Measurements from ENCODE around the gene BOLA3.
"Not testable (repeated sequence)": the region's sequence is repeated elsewhere in the genome, so short reads cannot be mapped to it uniquely, and the experiment has no call there.

The BOLA3 gene

GRCh38 chr2:74101574-74102300 is 46.0 kb downstream of the BOLA3 start:
- no peak for DNase-seq

DNA sequence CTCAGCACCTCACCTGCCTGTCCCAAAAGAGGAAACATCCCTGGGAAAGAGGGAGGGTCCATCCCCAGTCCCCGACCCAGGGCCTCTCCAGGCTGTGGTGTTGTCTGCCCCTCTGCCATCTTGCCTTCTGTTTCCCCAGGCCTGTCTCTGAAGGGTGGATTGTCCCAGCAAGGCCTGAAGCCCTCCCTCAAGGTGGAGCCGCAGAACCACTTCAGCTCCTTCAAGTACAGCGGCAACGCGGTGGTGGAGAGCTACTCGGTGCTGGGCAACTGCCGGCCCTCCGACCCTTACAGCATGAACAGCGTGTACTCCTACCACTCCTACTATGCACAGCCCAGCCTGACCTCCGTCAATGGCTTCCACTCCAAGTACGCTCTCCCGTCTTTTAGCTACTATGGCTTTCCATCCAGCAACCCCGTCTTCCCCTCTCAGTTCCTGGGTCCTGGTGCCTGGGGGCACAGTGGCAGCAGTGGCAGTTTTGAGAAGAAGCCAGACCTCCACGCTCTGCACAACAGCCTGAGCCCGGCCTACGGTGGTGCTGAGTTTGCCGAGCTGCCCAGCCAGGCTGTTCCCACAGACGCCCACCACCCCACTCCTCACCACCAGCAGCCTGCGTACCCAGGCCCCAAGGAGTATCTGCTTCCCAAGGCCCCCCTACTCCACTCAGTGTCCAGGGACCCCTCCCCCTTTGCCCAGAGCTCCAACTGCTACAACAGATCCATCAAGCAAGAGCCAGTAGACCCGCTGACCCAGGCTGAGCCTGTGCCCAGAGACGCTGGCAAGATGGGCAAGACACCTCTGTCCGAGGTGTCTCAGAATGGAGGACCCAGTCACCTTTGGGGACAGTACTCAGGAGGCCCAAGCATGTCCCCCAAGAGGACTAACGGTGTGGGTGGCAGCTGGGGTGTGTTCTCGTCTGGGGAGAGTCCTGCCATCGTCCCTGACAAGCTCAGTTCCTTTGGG is 47.2 kb downstream of the BOLA3 start:
- DNase-seq = no peak

- no peak for DNase-seq
Measured at GRCh38 chr2:74099835-74100234, 47.9 kb downstream of the BOLA3 start.

DNA sequence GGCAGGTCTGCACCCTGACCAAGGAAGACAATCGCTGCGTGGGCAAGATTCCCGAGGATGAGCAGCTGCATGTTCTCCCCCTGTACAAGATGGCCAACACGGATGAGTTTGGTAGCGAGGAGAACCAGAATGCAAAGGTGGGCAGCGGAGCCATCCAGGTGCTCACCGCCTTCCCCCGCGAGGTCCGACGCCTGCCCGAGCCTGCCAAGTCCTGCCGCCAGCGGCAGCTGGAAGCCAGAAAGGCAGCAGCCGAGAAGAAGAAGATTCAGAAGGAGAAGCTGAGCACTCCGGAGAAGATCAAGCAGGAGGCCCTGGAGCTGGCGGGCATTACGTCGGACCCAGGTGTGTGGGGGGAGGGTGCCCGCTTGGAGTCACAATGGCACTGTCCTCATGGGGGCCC is 48.4 kb downstream of the BOLA3 start:
- DNase-seq = no peak

GRCh38 chr2:74097574-74097973 is 50.1 kb downstream of the BOLA3 start:
- no peak for DNase-seq

GRCh38 chr2:74096052-74096451 is 51.7 kb downstream of the BOLA3 start:
- no peak for DNase-seq

DNA sequence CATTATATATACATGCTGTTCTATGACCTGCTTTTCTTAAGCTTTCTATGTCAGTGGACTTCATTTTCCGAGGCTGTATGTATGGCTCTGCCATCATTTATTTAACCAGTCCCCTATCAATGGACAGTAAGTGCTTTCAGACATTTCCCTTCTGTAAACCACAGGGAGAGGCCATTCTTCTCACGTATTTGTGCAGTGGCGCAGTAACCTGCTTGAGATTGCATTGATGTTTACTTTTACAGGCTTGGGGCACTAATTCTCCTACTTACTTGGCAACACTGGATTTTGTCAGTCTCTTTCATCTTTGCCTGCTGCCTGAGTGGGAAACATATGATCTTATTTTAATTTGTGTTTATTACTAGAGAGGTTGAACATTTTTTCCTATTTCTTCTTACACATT is 52.1 kb downstream of the BOLA3 start:
- no peak for DNase-seq

DNA sequence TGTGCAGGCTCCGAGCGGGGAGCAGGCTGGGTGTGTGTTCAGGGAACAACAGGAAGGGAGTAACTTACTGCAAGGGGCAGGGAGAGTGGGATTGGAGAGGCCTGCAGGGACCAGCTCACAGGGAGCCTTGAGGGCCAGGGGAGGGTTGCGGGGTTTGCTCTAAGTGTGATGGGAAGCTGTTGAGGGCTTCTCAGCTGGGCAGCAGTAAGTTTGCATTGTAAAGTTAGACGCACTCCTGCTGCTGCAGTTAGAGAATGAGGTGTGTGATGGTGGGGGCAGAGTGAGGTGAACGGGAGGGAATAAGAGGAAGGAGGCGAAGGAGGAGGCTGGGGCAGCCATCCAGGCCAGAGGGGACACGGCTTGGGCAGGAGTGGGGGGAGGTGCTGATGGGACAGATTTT is 53.4 kb downstream of the BOLA3 start:
- DNase-seq = no peak

GRCh38 chr2:74093840-74094239 is 53.9 kb downstream of the BOLA3 start:
- no peak for DNase-seq

GRCh38 chr2:74093426-74093825 is 54.3 kb downstream of the BOLA3 start:
- no peak for DNase-seq

- DNase-seq = no peak
Measured at GRCh38 chr2:74092275-74092674, 55.4 kb downstream of the BOLA3 start.

DNA sequence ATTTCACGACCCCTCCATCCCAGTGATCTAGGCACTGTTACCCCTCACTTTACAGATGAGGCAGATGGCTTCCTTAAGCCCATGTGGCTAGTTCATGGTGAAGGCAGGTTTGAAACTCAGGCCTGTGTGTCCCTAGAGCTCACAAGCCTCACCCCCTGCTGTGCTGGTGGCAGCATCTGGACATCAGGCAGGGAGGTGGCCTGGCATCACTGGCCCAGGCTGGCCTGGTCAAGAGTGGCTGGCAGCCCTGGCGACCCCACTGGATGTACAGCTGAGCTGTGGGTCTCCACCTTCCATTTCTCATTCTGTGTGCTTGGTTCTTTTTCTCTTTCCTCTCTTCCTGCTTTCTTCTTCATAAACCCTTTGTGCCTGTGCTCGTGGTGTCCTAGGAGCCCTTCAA is 56.3 kb downstream of the BOLA3 start:
- no peak for DNase-seq

GRCh38 chr2:74089816-74090745 is 57.6 kb downstream of the BOLA3 start:
- no peak for DNase-seq

- not testable (repeated sequence) for DNase-seq
Measured at GRCh38 chr2:74088676-74089075, 59.0 kb downstream of the BOLA3 start.

DNA sequence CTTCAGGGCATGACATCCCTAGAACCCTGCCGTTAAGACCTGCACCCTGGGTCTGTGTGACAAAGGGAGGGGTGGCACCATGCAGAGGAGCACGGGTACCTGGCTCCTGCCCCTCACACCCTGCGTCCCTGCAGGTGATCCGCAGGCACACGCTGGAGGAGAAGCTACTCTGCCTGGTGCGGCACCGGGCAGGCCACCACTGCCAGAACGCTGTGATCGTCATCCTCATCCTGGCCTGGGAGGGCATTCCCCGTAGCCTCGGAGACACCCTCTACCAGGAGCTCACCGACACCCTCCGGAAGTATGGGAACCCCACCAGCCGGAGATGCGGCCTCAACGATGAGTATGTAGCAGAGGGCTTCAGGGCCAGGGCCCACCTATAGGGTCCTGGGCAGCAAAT is 60.0 kb downstream of the BOLA3 start:
- DNase-seq = no peak

GRCh38 chr2:74086021-74086420 is 61.7 kb downstream of the BOLA3 start:
- DNase-seq = no peak
